Erythroblast (primary cell): ENCODE results near the gene AFAP1L2.

ENCODE experiments used
- GATA1 ChIP-seq: IDR thresholded peaks from 2 replicates; pipeline ENCODE4 v1.6.1; 2011; ENCODE audit warnings: low read depth, mild to moderate bottlenecking, control low read depth, low read length, moderate library complexity
- POLR2A ChIP-seq: IDR thresholded peaks from 2 replicates; pipeline ENCODE4 v1.6.1; 2011; ENCODE audit warnings: mild to moderate bottlenecking, low read length

- TF ChIP-seq POLR2A (no peak), GATA1 (no peak)
These were observed 49.3 kb upstream of the AFAP1L2 start for GRCh38 chr10:114453576-114453975.
